Measurements from ENCODE around the gene PSG1. TPM values are rescaled to one million over a fixed set of nuclear protein-coding genes. Genes with fewer than 3 reads are reported as not detected.
"Not testable (repeated sequence)": the region's sequence is repeated elsewhere in the genome, so short reads cannot be mapped to it uniquely, and the experiment has no call there.

Gene PSG1
- total RNA-seq, 3 donors from 2014 or later (not counting 1 experiment from before 2014, with no cell fraction given): not detected

- no peak overlapping the region for H3K27ac ChIP-seq (ENCODE audit: low read length)
- 26% methylated on average over 3 of the region's 3 CpGs for WGBS (ENCODE audit: insufficient coverage)
- Mint-ChIP-seq H3K4me1 (no peaks in the 10 kb centered on the region), H3K4me3 (no peak overlapping the region), H3K9me3 (no peaks in the 10 kb centered on the region), H3K27ac (no peak overlapping the region), H3K27me3 (ENCODE audit: low read depth in 2 of 2) (peaks cover 0 to 11% of the 10 kb centered on the region in 2 donors), H3K36me3 (no peaks in the 10 kb centered on the region)
- TF ChIP-seq, protein P1, sequence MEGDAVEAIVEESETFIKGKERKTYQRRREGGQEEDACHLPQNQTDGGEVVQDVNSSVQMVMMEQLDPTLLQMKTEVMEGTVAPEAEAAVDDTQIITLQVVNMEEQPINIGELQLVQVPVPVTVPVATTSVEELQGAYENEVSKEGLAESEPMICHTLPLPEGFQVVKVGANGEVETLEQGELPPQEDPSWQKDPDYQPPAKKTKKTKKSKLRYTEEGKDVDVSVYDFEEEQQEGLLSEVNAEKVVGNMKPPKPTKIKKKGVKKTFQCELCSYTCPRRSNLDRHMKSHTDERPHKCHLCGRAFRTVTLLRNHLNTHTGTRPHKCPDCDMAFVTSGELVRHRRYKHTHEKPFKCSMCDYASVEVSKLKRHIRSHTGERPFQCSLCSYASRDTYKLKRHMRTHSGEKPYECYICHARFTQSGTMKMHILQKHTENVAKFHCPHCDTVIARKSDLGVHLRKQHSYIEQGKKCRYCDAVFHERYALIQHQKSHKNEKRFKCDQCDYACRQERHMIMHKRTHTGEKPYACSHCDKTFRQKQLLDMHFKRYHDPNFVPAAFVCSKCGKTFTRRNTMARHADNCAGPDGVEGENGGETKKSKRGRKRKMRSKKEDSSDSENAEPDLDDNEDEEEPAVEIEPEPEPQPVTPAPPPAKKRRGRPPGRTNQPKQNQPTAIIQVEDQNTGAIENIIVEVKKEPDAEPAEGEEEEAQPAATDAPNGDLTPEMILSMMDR (IDR thresholded peaks at IDR 0.05): no peak
- H3K27me3 ChIP-seq (ENCODE audit: control insufficient read depth, insufficient read depth, low read length): no peaks in the 10 kb centered on the region
- H3K4me3 ChIP-seq (ENCODE audit: low read length): no peak overlapping the region
- ATAC-seq (no peak), DNase-seq (no peak)
- intact Hi-C loops (cut with micrococcal nuclease): no loop called here
- no peaks in the 10 kb centered on the region for H3K36me3 ChIP-seq (ENCODE audit: control insufficient read depth, insufficient read depth, low read length)
- no peaks in the 10 kb centered on the region for H3K4me1 ChIP-seq (ENCODE audit: control insufficient read depth, insufficient read depth, low read length)
- no peaks in the 10 kb centered on the region for H3K9me3 ChIP-seq (ENCODE audit: control insufficient read depth, insufficient read depth, low read length)
Observed at GRCh38 chr19:42919757-42920079, 40.2 kb upstream of the PSG1 start.

- DNase-seq; intact Hi-C loops (cut with micrococcal nuclease); H3K4me3 Mint-ChIP-seq: not testable (repeated sequence)
Observed at GRCh38 chr19:42919070-42919756, 39.7 kb upstream of the PSG1 start.

GRCh38 chr19:42918377-42919069 is 39.0 kb upstream of the PSG1 start:
- H3K4me1 Mint-ChIP-seq; H3K4me1 ChIP-seq (ENCODE audit: control insufficient read depth, insufficient read depth, low read length); H3K36me3 Mint-ChIP-seq; H3K36me3 ChIP-seq (ENCODE audit: control insufficient read depth, insufficient read depth, low read length); H3K4me3 ChIP-seq (ENCODE audit: low read length); H3K4me3 Mint-ChIP-seq; H3K9me3 ChIP-seq (ENCODE audit: control insufficient read depth, insufficient read depth, low read length); intact Hi-C loops (cut with micrococcal nuclease); DNase-seq; H3K27ac Mint-ChIP-seq; ATAC-seq; H3K27ac ChIP-seq (ENCODE audit: low read length); H3K27me3 ChIP-seq (ENCODE audit: control insufficient read depth, insufficient read depth, low read length); H3K9me3 Mint-ChIP-seq: not testable (repeated sequence)
- 71% methylated on average over 15 of the region's 15 CpGs for WGBS (ENCODE audit: insufficient coverage)
- peaks cover 0 to 11% of the 10 kb centered on the region in 2 donors for H3K27me3 Mint-ChIP-seq (ENCODE audit: low read depth in 2 of 2)

More at GRCh38 chr19:42919070-42919756, 39.7 kb upstream of the PSG1 start:
- not testable (repeated sequence) for H3K9me3 ChIP-seq (ENCODE audit: control insufficient read depth, insufficient read depth, low read length); H3K36me3 Mint-ChIP-seq; H3K9me3 Mint-ChIP-seq; H3K27ac Mint-ChIP-seq; H3K4me3 ChIP-seq (ENCODE audit: low read length); H3K36me3 ChIP-seq (ENCODE audit: control insufficient read depth, insufficient read depth, low read length); H3K4me1 Mint-ChIP-seq; H3K4me1 ChIP-seq (ENCODE audit: control insufficient read depth, insufficient read depth, low read length); H3K27me3 ChIP-seq (ENCODE audit: control insufficient read depth, insufficient read depth, low read length); H3K27ac ChIP-seq (ENCODE audit: low read length); ATAC-seq
- 71% methylated on average over 26 of the region's 26 CpGs for WGBS (ENCODE audit: insufficient coverage)
- peaks cover 0 to 11% of the 10 kb centered on the region in 2 donors for H3K27me3 Mint-ChIP-seq (ENCODE audit: low read depth in 2 of 2)

DNA sequence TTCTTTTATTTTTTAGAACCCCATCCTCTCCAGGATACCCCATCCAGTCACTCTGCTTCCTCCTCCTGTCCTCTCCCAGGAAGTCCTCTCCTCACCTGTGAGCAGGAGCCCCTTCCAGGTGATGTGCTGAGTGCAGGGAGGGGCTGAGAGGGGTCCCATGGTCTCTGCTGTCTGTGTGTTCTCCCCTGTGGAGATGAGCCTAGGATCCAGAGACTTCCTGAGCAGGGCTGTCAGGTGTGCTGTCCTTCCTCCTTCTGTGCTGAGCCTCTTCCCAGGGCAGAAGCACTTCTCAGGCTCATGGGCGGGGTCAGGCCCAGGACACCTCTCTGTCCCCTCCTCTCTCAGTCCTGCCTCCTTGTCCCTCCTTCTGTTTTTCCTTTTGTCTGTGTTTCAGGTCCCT is 38.1 kb upstream of the PSG1 start, which contains the start of gene PSG6:
Gene PSG6, minus strand, starts transcription at position 261 of the 400 bp plus-strand sequence. Its CDS starts 102 bp downstream, at position 159.
- H3K4me1 Mint-ChIP-seq; intact Hi-C loops (cut with micrococcal nuclease); H3K27me3 ChIP-seq (ENCODE audit: control insufficient read depth, insufficient read depth, low read length); H3K4me3 Mint-ChIP-seq; H3K36me3 ChIP-seq (ENCODE audit: control insufficient read depth, insufficient read depth, low read length); ATAC-seq; H3K36me3 Mint-ChIP-seq; H3K9me3 ChIP-seq (ENCODE audit: control insufficient read depth, insufficient read depth, low read length); H3K9me3 Mint-ChIP-seq; H3K27ac ChIP-seq (ENCODE audit: low read length); H3K4me3 ChIP-seq (ENCODE audit: low read length); H3K4me1 ChIP-seq (ENCODE audit: control insufficient read depth, insufficient read depth, low read length); H3K27ac Mint-ChIP-seq; H3K27me3 Mint-ChIP-seq (ENCODE audit: low read depth in 2 of 2); DNase-seq: not testable (repeated sequence)
- WGBS (ENCODE audit: insufficient coverage): 90% methylated on average over 1 of the region's 1 CpG

DNA sequence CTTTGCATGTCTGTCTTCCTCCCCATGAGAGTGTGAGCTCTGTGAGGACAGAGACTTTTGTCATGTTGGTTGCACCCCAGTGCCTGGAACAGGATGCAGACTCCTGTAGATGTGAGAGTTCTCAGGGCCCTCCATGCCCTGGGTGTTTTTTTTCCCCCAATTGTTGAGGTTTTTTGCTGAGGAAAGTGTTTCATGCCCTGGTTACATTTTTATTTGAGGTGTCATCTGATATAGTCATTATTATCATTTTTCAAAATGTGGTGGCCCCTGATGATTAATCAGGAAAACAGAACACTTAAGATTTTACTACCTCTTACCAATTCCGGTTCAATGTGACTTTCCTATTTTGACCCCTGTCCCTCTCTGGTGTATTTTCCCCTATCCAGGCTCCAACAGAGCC is 37.4 kb upstream of the PSG1 start:
- H3K4me1 Mint-ChIP-seq; H3K4me1 ChIP-seq (ENCODE audit: control insufficient read depth, insufficient read depth, low read length); H3K27me3 ChIP-seq (ENCODE audit: control insufficient read depth, insufficient read depth, low read length); H3K4me3 ChIP-seq (ENCODE audit: low read length); H3K9me3 Mint-ChIP-seq; intact Hi-C loops (cut with micrococcal nuclease); H3K9me3 ChIP-seq (ENCODE audit: control insufficient read depth, insufficient read depth, low read length); H3K36me3 Mint-ChIP-seq; H3K36me3 ChIP-seq (ENCODE audit: control insufficient read depth, insufficient read depth, low read length); H3K4me3 Mint-ChIP-seq; ATAC-seq; H3K27ac Mint-ChIP-seq; DNase-seq; H3K27me3 Mint-ChIP-seq (ENCODE audit: low read depth in 2 of 2); H3K27ac ChIP-seq (ENCODE audit: low read length): not testable (repeated sequence)
- 75% methylated on average over 1 of the region's 1 CpG for WGBS (ENCODE audit: insufficient coverage)

- H3K27ac ChIP-seq (ENCODE audit: low read length); H3K9me3 Mint-ChIP-seq; H3K27me3 ChIP-seq (ENCODE audit: control insufficient read depth, insufficient read depth, low read length); H3K4me1 Mint-ChIP-seq; H3K4me3 Mint-ChIP-seq; H3K27ac Mint-ChIP-seq; H3K4me1 ChIP-seq (ENCODE audit: control insufficient read depth, insufficient read depth, low read length); H3K36me3 ChIP-seq (ENCODE audit: control insufficient read depth, insufficient read depth, low read length); H3K9me3 ChIP-seq (ENCODE audit: control insufficient read depth, insufficient read depth, low read length); ATAC-seq; H3K4me3 ChIP-seq (ENCODE audit: low read length); intact Hi-C loops (cut with micrococcal nuclease); DNase-seq; H3K36me3 Mint-ChIP-seq: not testable (repeated sequence)
- H3K27me3 Mint-ChIP-seq (ENCODE audit: low read depth in 2 of 2): peaks cover 3 to 11% of the 10 kb centered on the region in 2 donors
- WGBS (ENCODE audit: insufficient coverage): 89% methylated on average over 5 of the region's 5 CpGs
Observed at GRCh38 chr19:42913516-42913915, 34.0 kb upstream of the PSG1 start.

- 88% methylated on average over 4 of the region's 4 CpGs for WGBS (ENCODE audit: insufficient coverage)
- H3K4me1 ChIP-seq (ENCODE audit: control insufficient read depth, insufficient read depth, low read length); H3K27ac Mint-ChIP-seq; H3K27ac ChIP-seq (ENCODE audit: low read length); ATAC-seq; intact Hi-C loops (cut with micrococcal nuclease); DNase-seq; H3K36me3 Mint-ChIP-seq; H3K4me3 ChIP-seq (ENCODE audit: low read length); H3K4me1 Mint-ChIP-seq; H3K27me3 ChIP-seq (ENCODE audit: control insufficient read depth, insufficient read depth, low read length); H3K9me3 ChIP-seq (ENCODE audit: control insufficient read depth, insufficient read depth, low read length); H3K9me3 Mint-ChIP-seq; H3K36me3 ChIP-seq (ENCODE audit: control insufficient read depth, insufficient read depth, low read length); H3K4me3 Mint-ChIP-seq: not testable (repeated sequence)
- H3K27me3 Mint-ChIP-seq (ENCODE audit: low read depth in 2 of 2): peaks cover 3 to 11% of the 10 kb centered on the region in 2 donors
Observed at GRCh38 chr19:42912941-42913340, 33.4 kb upstream of the PSG1 start.
